Type B pancreatic cell (in vitro differentiated cells): Measurements from ENCODE around the gene UPK3B. TPM values are rescaled to one million over a fixed set of nuclear protein-coding genes. Genes with fewer than 3 reads are reported as not detected.
A peak's percentile ranks its signal among the peaks of the same experiment; 100 is the strongest.
"Not testable (repeated sequence)": the region's sequence is repeated elsewhere in the genome, so short reads cannot be mapped to it uniquely, and the experiment has no call there.

Experiments used
- DNase-seq: peaks from one replicate; pipeline ENCODE4 v3.0.0; 2021; ENCODE audit warnings: mixed read lengths; ENCODE audit not compliant: unreplicated experiment; ENCODE audit errors: extremely low spot score
- H3K27ac Mint-ChIP-seq: 2 replicates; pipeline ENCODE4 v1.8.0; 2021; ENCODE audit warnings: mild to moderate bottlenecking, mixed read lengths
- H3K27me3 Mint-ChIP-seq: 2 replicates; pipeline ENCODE4 v1.8.0; 2021; ENCODE audit warnings: mixed read lengths
- H3K36me3 Mint-ChIP-seq: 2 replicates; pipeline ENCODE4 v1.8.0; 2021; ENCODE audit warnings: mixed read lengths
- H3K4me1 Mint-ChIP-seq: one replicate; pipeline ENCODE4 v1.8.0; 2021; ENCODE audit warnings: mixed read lengths; ENCODE audit not compliant: unreplicated experiment
- H3K4me3 Mint-ChIP-seq: 2 replicates; pipeline ENCODE4 v1.8.0; 2021; ENCODE audit warnings: mild to moderate bottlenecking, mixed read lengths
- H3K9me3 Mint-ChIP-seq: 2 replicates; pipeline ENCODE4 v1.8.0; 2021; ENCODE audit warnings: mixed read lengths
- CTCF ChIP-seq: fragments of 200-600 bp; sonication (generic); conservative IDR thresholded peaks from 2 replicates; pipeline ENCODE4 v1.5.0; 2021; ENCODE audit warnings: antibody characterized with exemption, mild to moderate bottlenecking
- total RNA-seq: library from RNA; stranded (reverse); gene quantifications from 2 replicates; pipeline ENCODE4 v1.2.1, GENCODE V29; 2021; ENCODE audit warnings: low replicate concordance

UPK3B gene
- total RNA-seq, 1 donor from 2014 or later: 11.2 TPM

- no peaks in the 10 kb centered on the region for H3K36me3 Mint-ChIP-seq
- no peaks in the 10 kb centered on the region for H3K9me3 Mint-ChIP-seq
- H3K4me3 Mint-ChIP-seq: no peak overlapping the region
- H3K4me1 Mint-ChIP-seq: peaks cover 4% of the 10 kb centered on the region
- H3K27me3 Mint-ChIP-seq: no peaks in the 10 kb centered on the region
- no peak for TF ChIP-seq CTCF
- H3K27ac Mint-ChIP-seq: no peak overlapping the region
- DNase-seq: no peak
Measured at GRCh38 chr7:76507723-76508406, 2.5 kb upstream of the UPK3B start.

GRCh38 chr7:76511200-76511910 lies 1.0 kb downstream of the UPK3B start:
- not testable (repeated sequence) for H3K27me3 Mint-ChIP-seq, H3K4me1 Mint-ChIP-seq, H3K4me3 Mint-ChIP-seq, H3K36me3 Mint-ChIP-seq, H3K9me3 Mint-ChIP-seq, H3K27ac Mint-ChIP-seq
- DNase-seq: peak; percentile 69

GRCh38 chr7:76511911-76512885 lies 1.8 kb downstream of the UPK3B start:
- H3K4me1 Mint-ChIP-seq, H3K9me3 Mint-ChIP-seq, H3K36me3 Mint-ChIP-seq, H3K4me3 Mint-ChIP-seq, H3K27ac Mint-ChIP-seq, H3K27me3 Mint-ChIP-seq: not testable (repeated sequence)
- peak; percentile 49 for DNase-seq

- Mint-ChIP-seq H3K36me3 (no peaks in the 10 kb centered on the region), H3K4me1 (peaks cover 4% of the 10 kb centered on the region), H3K9me3 (no peaks in the 10 kb centered on the region), H3K4me3 (no peak overlapping the region), H3K27me3 (no peaks in the 10 kb centered on the region), H3K27ac (no peak overlapping the region)
- DNase-seq: peak; percentile 67
- peak; percentile 64 for TF ChIP-seq CTCF
Measured at GRCh38 chr7:76512941-76513816, 2.8 kb downstream of the UPK3B start.

GRCh38 chr7:76513817-76514799 lies 3.8 kb downstream of the UPK3B start:
- Mint-ChIP-seq H3K27ac (no peak overlapping the region), H3K27me3 (no peaks in the 10 kb centered on the region), H3K4me1 (peaks cover 4% of the 10 kb centered on the region), H3K36me3 (no peaks in the 10 kb centered on the region), H3K4me3 (no peak overlapping the region), H3K9me3 (no peaks in the 10 kb centered on the region)
- TF ChIP-seq CTCF: no peak
- peak; percentile 62 for DNase-seq
